IMR-90 (cell line): ENCODE results near the gene ZNF146. TPM values are rescaled to one million over a fixed set of nuclear protein-coding genes. Genes with fewer than 3 reads are reported as not detected.

Experiments used
- ATAC-seq: fragments of 200-7000 bp; cut with Tn5 transposase; 2 replicates; pipeline ENCODE4 v1.9.1; 2020; ENCODE audit warnings: low read depth, mild to moderate bottlenecking, moderate library complexity
- BruUV-seq: library from RNA; stranded (reverse); fragments of 400-500 nt; replicated peaks from 2 replicates; lab custom pipeline; 2021; lab: Mats Ljungman, UMichigan
- CTCF ChIA-PET: fragments of 300-600 bp; formaldehyde crosslinking; extraction: SDS; loops from one replicate; lab custom pipeline; 2021; ENCODE audit warnings: antibody characterized with exemption; lab: Yijun Ruan, JAX
- POLR2A ChIA-PET: fragments of 300-600 bp; sonication (Branson Sonifier 250); formaldehyde crosslinking; loops from one replicate; lab custom pipeline; 2022; ENCODE audit warnings: antibody characterized with exemption; ENCODE audit not compliant: unreplicated experiment; lab: Charles Lee
- DNase-seq: peaks from one replicate; pipeline ENCODE4 v3.0.0; 2013
- H2AFZ ChIP-seq: replicated peaks from 2 replicates; pipeline ENCODE3; 2013; ENCODE audit warnings: low read length, mild to moderate bottlenecking; ENCODE audit not compliant: poor library complexity
- H2AK5ac ChIP-seq: 2 replicates; pipeline ENCODE4 v1.6.1; 2013; ENCODE audit warnings: low read depth, low read length, inconsistent platforms
- H2AK9ac ChIP-seq: replicated peaks from 2 replicates; pipeline ENCODE3; 2013; ENCODE audit warnings: mild to moderate bottlenecking, low read depth, low read length, moderate library complexity; ENCODE audit not compliant: poor library complexity
- H2BK120ac ChIP-seq: 2 replicates; pipeline ENCODE4 v1.6.1; 2013; ENCODE audit warnings: low read depth, low read length, inconsistent platforms
- H2BK15ac ChIP-seq: 3 replicates; pipeline ENCODE4 v1.6.1; 2013; ENCODE audit warnings: low read depth, low read length, inconsistent platforms
- H2BK20ac ChIP-seq: 2 replicates; pipeline ENCODE4 v1.6.1; 2013; ENCODE audit warnings: low read depth, mild to moderate bottlenecking, inconsistent platforms, low read length, moderate library complexity
- H2BK5ac ChIP-seq: 2 replicates; pipeline ENCODE4 v1.6.1; 2013; ENCODE audit warnings: mild to moderate bottlenecking, low read depth, low read length, inconsistent platforms; ENCODE audit not compliant: poor library complexity, severe bottlenecking
- H3K14ac ChIP-seq: replicated peaks from 2 replicates; pipeline ENCODE4 v1.6.1; 2013; ENCODE audit warnings: low read depth, low read length, inconsistent platforms
- H3K18ac ChIP-seq: 2 replicates; pipeline ENCODE4 v1.6.1; 2013; ENCODE audit warnings: low read depth, low read length, control low read depth
- H3K23ac ChIP-seq: 2 replicates; pipeline ENCODE4 v1.6.1; 2013; ENCODE audit warnings: low read depth, low read length, inconsistent platforms
- H3K27ac ChIP-seq: 2 replicates; pipeline ENCODE4 v1.5.1; 2013; ENCODE audit warnings: mild to moderate bottlenecking, control low read depth, low read length; ENCODE audit not compliant: insufficient read depth
- H3K27me3 ChIP-seq: 2 replicates; pipeline ENCODE4 v1.6.1; 2013; ENCODE audit warnings: low read length; ENCODE audit not compliant: control insufficient read depth, insufficient read depth
- H3K36me3 ChIP-seq: 2 replicates; pipeline ENCODE4 v1.6.1; 2013; ENCODE audit warnings: low read length, mixed read lengths; ENCODE audit not compliant: control insufficient read depth, insufficient read depth
- H3K4ac ChIP-seq: 2 replicates; pipeline ENCODE4 v1.6.1; 2013; ENCODE audit warnings: low read depth, low read length, inconsistent platforms
- H3K4me1 ChIP-seq: 2 replicates; pipeline ENCODE4 v1.6.1; 2013; ENCODE audit warnings: low read length, mixed read lengths; ENCODE audit not compliant: control insufficient read depth, insufficient read depth
- H3K4me2 ChIP-seq: 2 replicates; pipeline ENCODE4 v1.6.1; 2013; ENCODE audit warnings: low read depth, mild to moderate bottlenecking, control low read depth, low read length, moderate library complexity
- H3K4me3 ChIP-seq: 2 replicates; pipeline ENCODE4 v1.5.1; 2013; ENCODE audit warnings: low read depth, mild to moderate bottlenecking, control low read depth, low read length, moderate library complexity; ENCODE audit not compliant: insufficient read depth
- H3K56ac ChIP-seq: 2 replicates; pipeline ENCODE4 v1.6.1; 2013; ENCODE audit warnings: low read length, inconsistent platforms; ENCODE audit not compliant: insufficient read depth; ENCODE audit errors: extremely low read depth
- H3K79me1 ChIP-seq, 2 experiments: 2 replicates each; pipeline ENCODE4 v1.6.1; 2013; ENCODE audit warnings: low read length in 2 of 2, inconsistent platforms in 1 of 2, low read depth in 1 of 2
- H3K9ac ChIP-seq: 2 replicates; pipeline ENCODE4 v1.6.1; 2013; ENCODE audit warnings: low read depth, low read length, control low read depth
- H3K9me1 ChIP-seq: 2 replicates; pipeline ENCODE4 v1.6.1; 2013; ENCODE audit warnings: low read length, inconsistent platforms; ENCODE audit not compliant: insufficient read depth
- H3K9me3 ChIP-seq: 2 replicates; pipeline ENCODE4 v1.6.1; 2013; ENCODE audit warnings: low read length; ENCODE audit not compliant: control insufficient read depth, insufficient read depth
- H4K20me1 ChIP-seq: 2 replicates; pipeline ENCODE4 v1.6.1; 2013; ENCODE audit warnings: low read length, inconsistent platforms; ENCODE audit not compliant: insufficient read depth
- H4K5ac ChIP-seq: 2 replicates; pipeline ENCODE4 v1.6.1; 2013; ENCODE audit warnings: mild to moderate bottlenecking, low read depth, low read length, control low read depth
- H4K8ac ChIP-seq, 2 experiments: 2 replicates each; pipeline ENCODE4 v1.6.1; 2013; ENCODE audit warnings: low read depth in 2 of 2, low read length in 2 of 2, control low read depth in 1 of 2, inconsistent platforms in 1 of 2
- H4K91ac ChIP-seq: 2 replicates; pipeline ENCODE4 v1.6.1; 2013; ENCODE audit warnings: low read depth, low read length, inconsistent platforms; ENCODE audit not compliant: insufficient read depth
- CHD1 ChIP-seq: IDR thresholded peaks from 2 replicates; pipeline ENCODE4 v1.6.1; 2012; ENCODE audit warnings: low read depth, low read length, improper control_type of control experiment
- FOS ChIP-seq: fragments of 150-350 bp; IDR thresholded peaks from 2 replicates; pipeline ENCODE4 v1.6.1; 2016; ENCODE audit warnings: low read depth, low read length
- NFE2L2 ChIP-seq: fragments of 150-350 bp; IDR thresholded peaks from 2 replicates; pipeline ENCODE4 v1.6.1; 2016; ENCODE audit warnings: low read depth, mild to moderate bottlenecking, low read length
- RFX5 ChIP-seq: IDR thresholded peaks from 2 replicates; pipeline ENCODE4 v1.8.0; 2012; ENCODE audit warnings: low read depth, mild to moderate bottlenecking, low read length, moderate library complexity
- WGBS, 2 experiments: methylation state at CpG; one replicate each; pipeline versions ENCODE4 v1.1.5 to v1.1.7; 2013; ENCODE audit warnings: missing lambda C conversion rate in 2 of 2; ENCODE audit not compliant: insufficient read length in 1 of 2; ENCODE audit errors: extremely low coverage in 2 of 2; 5-methylcytosine and 5-hydroxymethylcytosine counted together
- dilution Hi-C: fragments of 300-500 bp; cut with HindIII; formaldehyde crosslinking; loops from one replicate; pipeline ENCODE4 v1.14.3; 2018; ENCODE audit warnings: low sequenced_read_pairs; ENCODE audit not compliant: unreplicated experiment
- in situ Hi-C: fragments of 300-500 bp; cut with MboI; formaldehyde crosslinking; loops from 3 replicates; pipeline ENCODE4 v1.14.3; 2019; ENCODE audit warnings: low sequenced_read_pairs, inconsistent platforms, mixed read lengths
- intact Hi-C: fragments of 100-400 bp; cut with micrococcal nuclease; formaldehyde crosslinking; loops from 2 replicates; pipeline ENCODE4 v1.10.0; 2022
- polyA plus RNA-seq, 3 experiments: library from polyadenylated mRNA; depleted of rRNA; stranded (reverse); fragments of >200 nt; gene quantifications; 2 replicates each; pipeline ENCODE4 v1.2.3, GENCODE V29; 2012; ENCODE audit warnings: low replicate concordance in 1 of 3
- total RNA-seq: library from RNA; depleted of rRNA; stranded (reverse); fragments of >200 nt; gene quantifications from 2 replicates; pipeline ENCODE4 v1.2.3, GENCODE V29; 2012

ZNF146 gene
- total and polyA plus RNA-seq, 2 of the 4 experiments (the other 2 are of a cell fraction) = 61.6 to 106 TPM

DNA sequence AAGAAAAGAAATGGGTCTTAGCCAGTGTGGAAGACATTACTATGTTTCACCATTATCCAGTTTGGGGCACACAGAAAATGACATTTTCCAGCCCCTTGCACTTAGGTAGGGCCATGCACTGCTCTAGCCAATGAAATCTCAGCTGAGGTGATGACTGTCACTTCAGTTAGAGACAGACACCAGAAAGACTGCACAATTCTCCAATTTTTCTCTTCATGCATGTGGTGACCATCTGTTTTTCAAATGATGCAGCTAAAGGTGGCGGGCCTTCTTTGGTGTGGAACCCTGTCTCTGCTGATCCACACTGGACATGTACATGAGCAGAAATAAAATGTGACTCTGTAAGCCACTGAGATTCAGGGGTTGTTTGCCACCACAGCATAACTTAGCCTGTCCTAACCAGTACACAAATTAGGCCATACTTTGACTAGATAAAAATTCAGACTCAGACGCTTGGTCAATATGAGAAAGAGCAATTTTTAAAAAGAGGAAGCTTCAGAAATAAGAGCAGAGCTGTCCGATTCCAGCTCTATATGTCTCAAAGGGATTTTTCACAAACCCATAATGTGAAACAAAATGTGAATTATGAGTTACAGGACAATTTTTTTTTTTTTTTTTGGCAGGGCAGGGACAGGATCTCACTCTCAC, 7.2 kb upstream of the ZNF146 start:
- Histone ChIP-seq H2AK9ac (no peak overlapping the region), H4K20me1 (no peaks in the 10 kb centered on the region), H3K9ac (no peak overlapping the region), H3K14ac (no peak overlapping the region), H2BK20ac (no peak overlapping the region), H4K8ac (no peak overlapping the region), H2BK120ac (no peak overlapping the region), H3K36me3 (peaks cover 4% of the 10 kb centered on the region), H3K27ac (no peak overlapping the region), H3K23ac (no peak overlapping the region), H2BK5ac (no peak overlapping the region), H3K4me2 (no peak overlapping the region), H4K91ac (no peak overlapping the region), H2AFZ (no peak overlapping the region), H3K56ac (no peak overlapping the region), H3K4me3 (no peak overlapping the region), H3K4ac (no peak overlapping the region), H3K18ac (no peak overlapping the region), H3K79me1 (peaks cover 12 to 29% of the 10 kb centered on the region in 2 experiments; a peak in 3 of 4 replicates), H3K27me3 (no peaks in the 10 kb centered on the region), H2BK15ac (no peak overlapping the region), H3K4me1 (no peaks in the 10 kb centered on the region), H2AK5ac (no peak overlapping the region), H3K9me3 (no peaks in the 10 kb centered on the region), H4K5ac (no peak overlapping the region), H3K9me1 (no peaks in the 10 kb centered on the region)
- DNase-seq = no peak
- intact Hi-C loops (no loop called here), in situ Hi-C loops (loop anchor here (25.0 kb wide), 1 partner anchor 1005 kb away; the partner anchor contains the start of genes ZNF383 and ZNF585B), dilution Hi-C loops (no loop called here)
- no TSS peak for BruUV-seq
- no peak for ATAC-seq
- TF ChIP-seq NFE2L2 (no peak), FOS (no peak), CHD1 (no peak), RFX5 (no peak)
- ChIA-PET CTCF (no interaction called here), POLR2A (interaction anchor here (0.6 kb wide), 1 partner anchor 179 kb away, joined by 3 read pairs; no protein-coding TSS in a partner anchor)
- no CpG with 5 or more reads among the region's 3 CpGs for WGBS, 2 experiments
